Measurements from ENCODE around the gene TBRG4.
"Not testable (repeated sequence)": the region's sequence is repeated elsewhere in the genome, so short reads cannot be mapped to it uniquely, and the experiment has no call there.

DNA sequence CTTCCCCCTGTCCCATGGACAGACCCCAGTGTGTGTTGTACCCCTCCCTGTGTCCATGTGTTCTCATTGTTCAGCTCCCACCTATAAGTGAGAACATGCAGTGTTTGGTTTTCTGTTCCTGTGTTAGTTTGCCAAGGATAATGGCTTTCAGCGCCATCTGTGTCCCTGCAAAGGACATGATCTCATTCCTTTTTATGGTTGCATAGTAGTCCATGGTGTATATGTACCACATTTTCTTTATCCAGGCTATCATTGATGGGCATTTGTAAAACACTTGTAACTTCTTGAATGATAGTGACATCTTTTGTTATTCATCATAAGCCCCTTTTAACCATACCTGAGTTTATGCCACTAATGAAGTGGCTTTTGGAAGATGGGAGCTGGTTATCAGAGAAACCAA is 2.8 kb upstream of the TBRG4 start:
- TF ChIP-seq TCF4 (CRISPR knock-in tag; IDR thresholded peaks at IDR 0.05; ENCODE audit: borderline replicate concordance); ZNF565 (CRISPR knock-in tag; conservative IDR thresholded peaks at IDR 0.05; ENCODE audit: low read depth); ZFP30 (CRISPR knock-in tag; IDR thresholded peaks at IDR 0.05); ZFP3 (CRISPR knock-in tag; IDR thresholded peaks at IDR 0.05); ARNTL (CRISPR knock-in tag; IDR thresholded peaks at IDR 0.05; ENCODE audit: borderline replicate concordance, low read depth); GLIS3 (CRISPR knock-in tag; IDR thresholded peaks at IDR 0.05); CSDC2 (CRISPR knock-in tag; IDR thresholded peaks at IDR 0.05); ESRRG (CRISPR knock-in tag; IDR thresholded peaks at IDR 0.05): not testable (repeated sequence)
- TF ChIP-seq, protein P1, sequence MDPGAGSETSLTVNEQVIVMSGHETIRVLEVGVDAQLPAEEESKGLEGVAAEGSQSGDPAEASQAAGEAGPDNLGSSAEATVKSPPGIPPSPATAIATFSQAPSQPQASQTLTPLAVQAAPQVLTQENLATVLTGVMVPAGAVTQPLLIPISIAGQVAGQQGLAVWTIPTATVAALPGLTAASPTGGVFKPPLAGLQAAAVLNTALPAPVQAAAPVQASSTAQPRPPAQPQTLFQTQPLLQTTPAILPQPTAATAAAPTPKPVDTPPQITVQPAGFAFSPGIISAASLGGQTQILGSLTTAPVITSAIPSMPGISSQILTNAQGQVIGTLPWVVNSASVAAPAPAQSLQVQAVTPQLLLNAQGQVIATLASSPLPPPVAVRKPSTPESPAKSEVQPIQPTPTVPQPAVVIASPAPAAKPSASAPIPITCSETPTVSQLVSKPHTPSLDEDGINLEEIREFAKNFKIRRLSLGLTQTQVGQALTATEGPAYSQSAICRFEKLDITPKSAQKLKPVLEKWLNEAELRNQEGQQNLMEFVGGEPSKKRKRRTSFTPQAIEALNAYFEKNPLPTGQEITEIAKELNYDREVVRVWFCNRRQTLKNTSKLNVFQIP (CRISPR knock-in tag; IDR thresholded peaks at IDR 0.05; ENCODE audit: borderline replicate concordance, low read depth) = not testable (repeated sequence)
- TF ChIP-seq, protein P2, sequence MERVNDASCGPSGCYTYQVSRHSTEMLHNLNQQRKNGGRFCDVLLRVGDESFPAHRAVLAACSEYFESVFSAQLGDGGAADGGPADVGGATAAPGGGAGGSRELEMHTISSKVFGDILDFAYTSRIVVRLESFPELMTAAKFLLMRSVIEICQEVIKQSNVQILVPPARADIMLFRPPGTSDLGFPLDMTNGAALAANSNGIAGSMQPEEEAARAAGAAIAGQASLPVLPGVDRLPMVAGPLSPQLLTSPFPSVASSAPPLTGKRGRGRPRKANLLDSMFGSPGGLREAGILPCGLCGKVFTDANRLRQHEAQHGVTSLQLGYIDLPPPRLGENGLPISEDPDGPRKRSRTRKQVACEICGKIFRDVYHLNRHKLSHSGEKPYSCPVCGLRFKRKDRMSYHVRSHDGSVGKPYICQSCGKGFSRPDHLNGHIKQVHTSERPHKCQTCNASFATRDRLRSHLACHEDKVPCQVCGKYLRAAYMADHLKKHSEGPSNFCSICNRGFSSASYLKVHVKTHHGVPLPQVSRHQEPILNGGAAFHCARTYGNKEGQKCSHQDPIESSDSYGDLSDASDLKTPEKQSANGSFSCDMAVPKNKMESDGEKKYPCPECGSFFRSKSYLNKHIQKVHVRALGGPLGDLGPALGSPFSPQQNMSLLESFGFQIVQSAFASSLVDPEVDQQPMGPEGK (CRISPR knock-in tag; IDR thresholded peaks at IDR 0.05; ENCODE audit: borderline replicate concordance) = not testable (repeated sequence)
